ENCODE results near the gene CEP57L1. TPM values are rescaled to one million over a fixed set of nuclear protein-coding genes. Genes with fewer than 3 reads are reported as not detected.

Gene CEP57L1
- 10 to 100 TPM; 15.1 to 21.9 TPM for total RNA-seq
- polyA plus RNA-seq: 10 to 100 TPM in 1 of 2 donors, 1 to 10 TPM in 1; 8.5 to 11.8 TPM
- long read RNA-seq, donor 1, partial matches to known transcripts: 4 of 20 reads
- long read RNA-seq, donor 1, other reads (novel, unspliced or antisense): 14 of 20 reads
- long read RNA-seq, donor 2, partial matches to known transcripts: 0 of 2 reads
- long read RNA-seq, donor 2, other reads (novel, unspliced or antisense): 2 of 2 reads

- DNase-seq (peak; percentile 97 to 99), ATAC-seq (ENCODE audit: low FRiP score) (peak; percentile 91)
- Histone ChIP-seq H3K27ac (ENCODE audit: low read depth in 1 of 2, low read length in 2 of 2) (peak within 1 kb of the TSS; percentile 47 to 84), H3K9me3 (ENCODE audit: control insufficient read depth, low read length) (no peaks in the 10 kb centered on the region), H3K4me1 (ENCODE audit: control insufficient read depth in 1 of 2, insufficient read depth in 2 of 2, low read length in 2 of 2) (peaks cover 2 to 11% of the 10 kb centered on the region in 2 donors), H3K27me3 (ENCODE audit: control insufficient read depth in 1 of 2, insufficient read depth in 2 of 2, low read length in 1 of 2) (no peaks in the 10 kb centered on the region), H3K36me3 (ENCODE audit: control insufficient read depth in 1 of 2, insufficient read depth in 2 of 2, low read length in 1 of 2) (no peaks in the 10 kb centered on the region), H3K4me3 (ENCODE audit: low read length in 2 of 2) (peak within 1 kb of the TSS; percentile 61 to 93)
- WGBS, 2 donors: 0% methylated on average over 49 of the region's 49 CpGs
- intact Hi-C loops (cut with DNase I): loop anchor here in 1 of 2 donors (10.0 kb wide), 1 partner anchor 290 kb away; the partner anchor contains the start of gene CD164
Observed at GRCh38 chr6:109095036-109095834, at the start of gene CEP57L1. CEP57L1 (plus strand) TSS chr6:109095507; CDS start chr6:109145222, 49,715 bp downstream.

GRCh38 chr6:109048176-109048575 lies 47.1 kb upstream of the CEP57L1 start:
- no peak overlapping the region for H3K4me3 ChIP-seq (ENCODE audit: low read length in 2 of 2)
- ATAC-seq (ENCODE audit: low FRiP score): no peak
- no peak overlapping the region for H3K27ac ChIP-seq (ENCODE audit: low read depth in 1 of 2, low read length in 2 of 2)
- 78 to 83% methylated on average over 1 of the region's 1 CpG for WGBS, 2 donors
- no peaks in the 10 kb centered on the region for H3K27me3 ChIP-seq (ENCODE audit: control insufficient read depth in 1 of 2, insufficient read depth in 2 of 2, low read length in 1 of 2)
- H3K4me1 ChIP-seq (ENCODE audit: control insufficient read depth in 1 of 2, insufficient read depth in 2 of 2, low read length in 2 of 2): peaks cover 0 to under 1% of the 10 kb centered on the region in 2 donors
- no peaks in the 10 kb centered on the region for H3K9me3 ChIP-seq (ENCODE audit: control insufficient read depth, low read length)
- no peak for DNase-seq
- intact Hi-C loops (cut with DNase I): no loop called here
- no peaks in the 10 kb centered on the region for H3K36me3 ChIP-seq (ENCODE audit: control insufficient read depth in 1 of 2, insufficient read depth in 2 of 2, low read length in 1 of 2)

- no peak overlapping the region for H3K27ac ChIP-seq (ENCODE audit: low read depth in 1 of 2, low read length in 2 of 2)
- WGBS, 2 donors: 95 to 98% methylated on average over 3 of the region's 3 CpGs
- H3K4me1 ChIP-seq (ENCODE audit: control insufficient read depth in 1 of 2, insufficient read depth in 2 of 2, low read length in 2 of 2): peaks cover 0 to 2% of the 10 kb centered on the region in 2 donors
- H3K27me3 ChIP-seq (ENCODE audit: control insufficient read depth in 1 of 2, insufficient read depth in 2 of 2, low read length in 1 of 2): no peaks in the 10 kb centered on the region
- DNase-seq (no peak), ATAC-seq (ENCODE audit: low FRiP score) (no peak)
- H3K9me3 ChIP-seq (ENCODE audit: control insufficient read depth, low read length): no peaks in the 10 kb centered on the region
- H3K36me3 ChIP-seq (ENCODE audit: control insufficient read depth in 1 of 2, insufficient read depth in 2 of 2, low read length in 1 of 2): no peaks in the 10 kb centered on the region
- intact Hi-C loops (cut with DNase I): no loop called here
- H3K4me3 ChIP-seq (ENCODE audit: low read length in 2 of 2): no peak overlapping the region
Observed at GRCh38 chr6:109048670-109049415, 46.5 kb upstream of the CEP57L1 start.

DNA sequence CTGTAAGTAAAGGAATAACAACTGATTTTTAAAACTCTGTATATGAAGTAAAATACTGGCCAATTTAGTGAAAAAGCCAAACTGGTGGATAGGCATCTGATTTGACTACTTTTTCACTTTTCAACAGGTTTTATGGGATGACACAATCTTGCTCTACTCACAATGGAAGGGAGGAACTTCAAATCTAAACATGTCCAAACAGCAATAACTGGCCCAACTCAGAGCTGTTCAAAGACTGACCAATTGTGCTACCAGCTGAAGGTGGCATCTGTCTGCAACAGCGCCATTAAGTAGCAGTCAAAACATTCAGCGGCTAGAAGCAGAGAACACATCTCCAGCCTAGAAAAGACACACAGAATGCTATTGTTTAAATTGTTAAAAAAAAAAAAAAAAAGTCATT lies 45.3 kb upstream of the CEP57L1 start:
- ATAC-seq (ENCODE audit: low FRiP score) (no peak), DNase-seq (no peak)
- intact Hi-C loops (cut with DNase I): no loop called here
- no peak overlapping the region for H3K4me3 ChIP-seq (ENCODE audit: low read length in 2 of 2)
- H3K4me1 ChIP-seq (ENCODE audit: control insufficient read depth in 1 of 2, insufficient read depth in 2 of 2, low read length in 2 of 2): peaks cover 0 to 2% of the 10 kb centered on the region in 2 donors
- WGBS, 2 donors: 88 to 93% methylated on average over 2 of the region's 2 CpGs
- H3K27me3 ChIP-seq (ENCODE audit: control insufficient read depth in 1 of 2, insufficient read depth in 2 of 2, low read length in 1 of 2): no peaks in the 10 kb centered on the region
- no peaks in the 10 kb centered on the region for H3K36me3 ChIP-seq (ENCODE audit: control insufficient read depth in 1 of 2, insufficient read depth in 2 of 2, low read length in 1 of 2)
- no peaks in the 10 kb centered on the region for H3K9me3 ChIP-seq (ENCODE audit: control insufficient read depth, low read length)
- no peak overlapping the region for H3K27ac ChIP-seq (ENCODE audit: low read depth in 1 of 2, low read length in 2 of 2)

GRCh38 chr6:109050447-109051102 lies 44.7 kb upstream of the CEP57L1 start:
- no peak overlapping the region for H3K27ac ChIP-seq (ENCODE audit: low read depth in 1 of 2, low read length in 2 of 2)
- no peaks in the 10 kb centered on the region for H3K9me3 ChIP-seq (ENCODE audit: control insufficient read depth, low read length)
- H3K36me3 ChIP-seq (ENCODE audit: control insufficient read depth in 1 of 2, insufficient read depth in 2 of 2, low read length in 1 of 2): no peaks in the 10 kb centered on the region
- peaks cover 0 to 2% of the 10 kb centered on the region in 2 donors for H3K4me1 ChIP-seq (ENCODE audit: control insufficient read depth in 1 of 2, insufficient read depth in 2 of 2, low read length in 2 of 2)
- intact Hi-C loops (cut with DNase I): no loop called here
- DNase-seq: no peak
- 71 to 74% methylated on average over 1 of the region's 1 CpG for WGBS, 2 donors
- H3K27me3 ChIP-seq (ENCODE audit: control insufficient read depth in 1 of 2, insufficient read depth in 2 of 2, low read length in 1 of 2): no peaks in the 10 kb centered on the region
- no peak overlapping the region for H3K4me3 ChIP-seq (ENCODE audit: low read length in 2 of 2)
- ATAC-seq (ENCODE audit: low FRiP score): no peak

- ATAC-seq (ENCODE audit: low FRiP score) (no peak), DNase-seq (no peak)
- 93 to 96% methylated on average over 1 of the region's 1 CpG for WGBS, 2 donors
- no peaks in the 10 kb centered on the region for H3K27me3 ChIP-seq (ENCODE audit: control insufficient read depth in 1 of 2, insufficient read depth in 2 of 2, low read length in 1 of 2)
- H3K27ac ChIP-seq (ENCODE audit: low read depth in 1 of 2, low read length in 2 of 2): no peak overlapping the region
- intact Hi-C loops (cut with DNase I): no loop called here
- no peaks in the 10 kb centered on the region for H3K36me3 ChIP-seq (ENCODE audit: control insufficient read depth in 1 of 2, insufficient read depth in 2 of 2, low read length in 1 of 2)
- H3K9me3 ChIP-seq (ENCODE audit: control insufficient read depth, low read length): no peaks in the 10 kb centered on the region
- peaks cover 2% of the 10 kb centered on the region in 2 donors for H3K4me1 ChIP-seq (ENCODE audit: control insufficient read depth in 1 of 2, insufficient read depth in 2 of 2, low read length in 2 of 2)
- no peak overlapping the region for H3K4me3 ChIP-seq (ENCODE audit: low read length in 2 of 2)
Observed at GRCh38 chr6:109051301-109052017, 43.8 kb upstream of the CEP57L1 start.

DNA sequence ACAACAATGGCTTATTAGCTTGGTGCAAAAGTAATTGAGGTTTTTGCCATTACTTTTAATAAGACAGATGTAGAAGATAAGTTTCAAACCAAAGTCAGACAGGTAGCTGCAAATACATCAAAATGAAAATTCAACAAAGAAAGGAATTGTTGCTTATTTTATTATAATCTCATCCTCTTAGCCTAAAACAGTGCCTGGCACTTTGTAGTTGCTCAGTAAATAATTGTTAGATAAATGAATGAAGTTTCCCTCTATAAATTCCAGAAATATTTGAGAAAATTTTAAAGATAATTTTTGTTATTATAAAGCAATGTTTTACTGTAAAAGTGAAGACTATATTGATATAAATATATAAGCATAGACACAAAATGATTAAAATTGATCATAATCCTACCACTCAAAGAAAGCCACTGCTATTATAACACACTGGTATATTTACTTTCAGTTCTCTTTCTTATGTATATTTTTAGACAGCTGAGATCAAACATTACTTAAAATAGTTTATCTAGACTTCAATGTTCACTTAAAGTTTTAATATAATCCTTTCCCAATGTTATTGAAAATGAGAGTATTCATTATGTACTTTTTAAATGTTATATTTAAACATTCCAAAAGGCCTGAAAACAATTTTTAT lies 43.2 kb upstream of the CEP57L1 start:
- no peak overlapping the region for H3K27ac ChIP-seq (ENCODE audit: low read depth in 1 of 2, low read length in 2 of 2)
- no peak for DNase-seq
- peaks cover 4 to 5% of the 10 kb centered on the region in 2 donors for H3K4me1 ChIP-seq (ENCODE audit: control insufficient read depth in 1 of 2, insufficient read depth in 2 of 2, low read length in 2 of 2)
- H3K9me3 ChIP-seq (ENCODE audit: control insufficient read depth, low read length): no peaks in the 10 kb centered on the region
- no peaks in the 10 kb centered on the region for H3K27me3 ChIP-seq (ENCODE audit: control insufficient read depth in 1 of 2, insufficient read depth in 2 of 2, low read length in 1 of 2)
- intact Hi-C loops (cut with DNase I): no loop called here
- no peak overlapping the region for H3K4me3 ChIP-seq (ENCODE audit: low read length in 2 of 2)
- no peak for ATAC-seq (ENCODE audit: low FRiP score)
- H3K36me3 ChIP-seq (ENCODE audit: control insufficient read depth in 1 of 2, insufficient read depth in 2 of 2, low read length in 1 of 2): no peaks in the 10 kb centered on the region

Measured in aorta (tissue), 5 donors.